Activated T-cell treated with anti-CD3 and anti-CD28 coated beads, Interleukin-2, amount 50 U/mL, for 4 hours (primary cell): ENCODE data around the gene PTPN5. TPM values are rescaled to one million over a fixed set of nuclear protein-coding genes. Genes with fewer than 3 reads are reported as not detected.

Experiments
- ATAC-seq, 2 donors: fragments of 200-7000 bp; cut with Tn5 transposase; one replicate each; pipeline ENCODE4 v1.10.0; 2021
- DNase-seq: peaks from one replicate; pipeline ENCODE4 v3.0.0-alpha.2; 2020
- H3K27me3 Mint-ChIP-seq: one replicate; pipeline ENCODE4 v1.8.0; 2021; ENCODE audit warnings: low read depth, mixed read lengths
- H3K36me3 Mint-ChIP-seq: one replicate; pipeline ENCODE4 v1.8.0; 2022; ENCODE audit warnings: mixed read lengths; ENCODE audit not compliant: insufficient read depth
- H3K4me1 Mint-ChIP-seq: one replicate; pipeline ENCODE4 v1.8.0; 2021; ENCODE audit warnings: low read depth, mixed read lengths
- H3K4me3 Mint-ChIP-seq: one replicate; pipeline ENCODE4 v1.8.0; 2021; ENCODE audit warnings: mild to moderate bottlenecking, moderate library complexity, mixed read lengths
- H3K9me3 Mint-ChIP-seq: one replicate; pipeline ENCODE4 v1.8.0; 2021; ENCODE audit warnings: mixed read lengths
- total RNA-seq, 3 donors: library from RNA; stranded (reverse); gene quantifications; one replicate each; pipeline ENCODE4 v1.2.1, GENCODE V29; 2021

PTPN5 gene
- total RNA-seq, 3 donors from 2014 or later = not detected

DNA sequence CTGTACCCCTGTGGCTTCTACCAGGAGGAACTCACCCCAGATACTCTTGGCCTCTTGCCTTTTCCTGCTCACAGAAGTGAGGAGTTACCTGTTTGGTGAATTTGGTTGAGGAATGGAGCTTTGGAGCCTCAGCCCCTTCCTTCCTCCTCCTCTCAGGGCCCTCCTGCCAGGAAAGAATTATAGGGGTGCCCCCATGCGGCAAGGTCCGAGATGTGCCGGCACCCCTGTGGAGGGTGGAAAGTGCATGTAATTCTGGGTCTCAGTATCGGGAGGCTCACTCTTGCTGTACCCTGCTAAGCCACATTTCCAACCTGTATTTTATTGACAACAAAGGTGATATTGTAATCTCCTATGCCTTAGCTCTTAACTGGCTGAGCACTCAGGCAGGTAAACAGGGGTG, 51.9 kb downstream of the PTPN5 start:
- no peak for ATAC-seq
- Mint-ChIP-seq H3K27me3 (peaks cover 2% of the 10 kb centered on the region), H3K4me3 (no peak overlapping the region)

DNA sequence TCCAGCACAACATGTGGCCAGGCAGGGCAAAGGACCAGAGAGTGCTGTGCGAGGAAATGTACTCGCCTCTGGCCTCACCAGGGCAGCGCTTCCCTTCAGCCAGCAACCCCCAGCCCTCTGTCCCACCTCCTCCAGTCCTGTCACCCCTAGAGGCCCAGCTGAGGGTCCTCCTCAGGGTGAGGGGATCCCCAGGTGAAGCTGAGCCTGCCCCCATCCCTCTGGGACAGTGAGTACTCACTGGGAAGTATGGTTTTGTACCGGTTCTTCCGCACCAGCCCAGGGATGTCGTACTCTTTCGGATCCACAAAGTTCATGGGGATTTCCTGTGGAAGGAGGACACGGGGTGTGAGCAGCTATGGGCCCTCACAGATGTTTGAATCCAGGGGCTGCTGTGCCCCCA, 54.0 kb downstream of the PTPN5 start:
- Mint-ChIP-seq H3K4me3 (no peak overlapping the region), H3K36me3 (no peaks in the 10 kb centered on the region), H3K4me1 (no peaks in the 10 kb centered on the region), H3K27me3 (peaks cover 2% of the 10 kb centered on the region), H3K9me3 (no peaks in the 10 kb centered on the region)
- DNase-seq (no peak), ATAC-seq (no peak)

More for the DNA sequence above, 51.9 kb downstream of the PTPN5 start:
- H3K36me3 Mint-ChIP-seq = no peaks in the 10 kb centered on the region
- no peaks in the 10 kb centered on the region for H3K9me3 Mint-ChIP-seq
- H3K4me1 Mint-ChIP-seq = no peaks in the 10 kb centered on the region
- no peak for DNase-seq

DNA sequence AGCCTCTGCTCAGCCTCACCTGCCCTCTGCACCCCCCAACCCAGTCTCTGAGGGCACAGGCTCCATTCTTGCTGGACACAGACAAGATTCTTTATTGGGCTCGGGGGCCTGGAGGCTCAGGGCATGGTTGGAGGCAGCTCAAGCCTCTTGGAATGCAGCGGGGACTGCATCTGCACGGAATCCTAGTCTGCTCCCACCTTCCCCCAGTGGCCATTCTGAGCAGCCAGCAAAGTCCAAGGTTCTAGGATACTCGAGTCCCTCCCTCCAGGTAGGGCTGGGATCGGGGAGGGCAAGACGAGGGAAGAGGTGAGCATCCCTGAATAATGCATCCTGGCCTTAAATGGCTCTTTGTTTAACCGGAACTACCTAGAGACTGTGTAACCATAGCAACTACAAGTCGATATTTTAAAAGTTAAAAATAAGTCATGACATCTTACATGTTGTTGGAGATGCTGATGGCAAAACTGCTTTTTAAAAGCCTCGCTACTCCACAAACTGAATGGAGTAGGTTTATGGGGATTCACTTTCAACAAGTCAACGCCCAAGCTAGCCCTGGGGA, 54.9 kb downstream of the PTPN5 start:
- ATAC-seq (no peak), DNase-seq (no peak)
- Mint-ChIP-seq H3K4me1 (peaks cover 3% of the 10 kb centered on the region), H3K9me3 (no peaks in the 10 kb centered on the region), H3K36me3 (no peaks in the 10 kb centered on the region), H3K4me3 (no peak overlapping the region), H3K27me3 (peaks cover 2% of the 10 kb centered on the region)

DNA sequence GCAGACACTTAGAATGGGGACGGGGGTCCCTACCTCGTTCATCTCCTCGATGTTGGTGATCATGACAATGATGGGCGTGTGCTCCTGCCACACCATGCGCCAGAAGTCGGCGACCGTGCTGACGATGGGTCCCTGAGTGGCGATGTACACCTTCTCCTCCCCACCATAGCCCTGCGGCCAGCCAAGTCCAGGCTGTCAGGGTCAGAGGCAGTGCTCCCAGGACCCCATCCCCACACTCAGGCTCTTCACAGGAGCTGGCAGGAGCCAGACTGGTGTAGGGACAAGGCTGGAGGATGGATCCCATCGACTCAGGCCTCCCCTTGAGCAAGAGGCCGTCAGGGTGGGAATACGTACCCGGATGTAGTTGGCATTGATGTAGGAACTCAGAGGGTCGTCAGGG, 58.4 kb downstream of the PTPN5 start:
- H3K4me1 Mint-ChIP-seq = peaks cover 3% of the 10 kb centered on the region
- H3K36me3 Mint-ChIP-seq = no peaks in the 10 kb centered on the region
- ATAC-seq (no peak), DNase-seq (no peak)
- H3K9me3 Mint-ChIP-seq = no peaks in the 10 kb centered on the region
- peaks cover 2% of the 10 kb centered on the region for H3K27me3 Mint-ChIP-seq
- H3K4me3 Mint-ChIP-seq = no peak overlapping the region

DNA sequence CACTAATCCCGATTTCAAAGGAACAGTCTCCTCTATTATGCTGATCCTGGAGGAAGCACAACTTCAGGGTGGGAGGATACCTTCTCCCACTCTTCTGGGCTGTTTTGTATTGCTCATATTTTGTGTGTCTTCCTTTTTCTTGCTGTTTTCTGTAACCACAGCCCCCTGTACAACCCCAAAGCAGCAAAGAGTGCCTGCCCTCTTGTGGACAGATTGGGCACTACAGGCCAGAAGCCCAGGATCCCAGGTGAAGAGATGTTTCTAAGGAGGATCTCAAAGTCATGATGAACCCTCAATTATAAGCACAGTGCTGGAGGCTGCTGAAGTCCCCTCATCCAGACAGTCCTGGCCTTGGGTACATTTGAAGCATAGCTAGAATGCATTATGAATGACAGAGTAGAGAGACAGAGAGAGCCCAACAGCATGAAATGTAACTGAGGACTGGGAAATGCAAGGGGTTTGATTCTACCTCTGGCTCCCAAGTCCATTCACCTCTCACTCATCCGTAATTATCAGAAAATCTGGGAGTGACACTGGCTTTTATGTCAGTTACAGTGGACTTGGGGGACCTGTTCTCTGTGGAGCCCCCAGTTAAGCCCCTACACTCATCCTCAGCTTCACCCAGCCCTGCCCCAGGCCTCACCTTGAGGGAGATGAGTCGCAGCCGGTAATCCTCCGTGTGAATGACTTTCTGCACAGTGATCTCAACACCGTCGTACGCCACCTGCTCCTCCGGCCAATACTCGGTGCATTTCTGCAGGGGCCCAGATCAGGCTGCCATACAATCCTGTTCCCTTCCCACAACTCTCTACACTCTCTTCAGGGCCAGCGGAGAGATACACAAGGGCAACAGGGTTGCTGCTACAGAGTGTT, 59.4 kb downstream of the PTPN5 start:
- H3K4me1 Mint-ChIP-seq = peaks cover 9% of the 10 kb centered on the region
- DNase-seq (peak; percentile 74), ATAC-seq (peak; percentile 61 to 70)
- peaks cover 2% of the 10 kb centered on the region for H3K27me3 Mint-ChIP-seq
- H3K36me3 Mint-ChIP-seq = no peaks in the 10 kb centered on the region
- H3K4me3 Mint-ChIP-seq = no peak overlapping the region
- no peaks in the 10 kb centered on the region for H3K9me3 Mint-ChIP-seq

DNA sequence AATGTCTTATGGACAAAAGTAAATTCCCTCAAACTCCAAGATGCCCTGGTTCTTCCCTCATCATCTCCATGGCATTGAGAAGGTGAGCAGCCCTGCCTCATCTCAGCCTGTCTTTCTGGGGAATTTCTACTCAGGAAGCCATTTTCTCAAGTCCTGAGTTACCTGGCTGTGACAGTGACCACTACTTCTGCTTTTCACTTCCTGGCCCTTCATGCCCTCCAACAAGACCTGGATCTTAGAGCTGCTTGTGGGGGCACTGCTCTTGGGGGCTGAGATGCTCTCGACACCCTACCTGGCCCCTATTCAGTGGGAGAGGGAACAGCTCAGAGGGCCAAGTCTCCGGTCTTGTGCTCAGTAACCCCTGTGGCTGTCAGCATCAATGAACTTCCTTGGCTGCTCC, 60.2 kb downstream of the PTPN5 start:
- H3K27me3 Mint-ChIP-seq = peaks cover 2% of the 10 kb centered on the region
- H3K4me3 Mint-ChIP-seq = no peak overlapping the region
- no peaks in the 10 kb centered on the region for H3K36me3 Mint-ChIP-seq
- DNase-seq (no peak), ATAC-seq (no peak)
- no peaks in the 10 kb centered on the region for H3K9me3 Mint-ChIP-seq
- H3K4me1 Mint-ChIP-seq = peaks cover 9% of the 10 kb centered on the region

DNA sequence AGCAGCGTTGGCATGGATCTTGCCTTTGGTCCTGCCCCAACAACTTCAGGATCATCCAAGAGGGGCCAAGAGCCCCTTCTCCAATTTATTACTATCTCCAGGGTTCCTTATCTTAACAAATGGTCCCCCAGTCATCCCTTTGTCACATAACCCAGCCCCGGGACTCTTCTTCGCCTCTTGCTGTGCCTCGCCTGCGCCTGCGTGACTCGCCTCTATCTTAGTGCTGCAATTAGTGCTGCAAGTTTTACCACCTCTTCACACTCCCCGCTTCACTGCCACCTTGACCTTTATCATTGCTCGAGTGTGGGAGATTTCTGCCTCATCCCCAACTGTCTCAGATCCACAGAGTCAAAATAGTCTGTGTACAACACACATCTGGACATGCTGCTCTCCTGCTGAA, 61.6 kb downstream of the PTPN5 start:
- Mint-ChIP-seq H3K4me3 (no peak overlapping the region), H3K9me3 (no peaks in the 10 kb centered on the region), H3K27me3 (no peaks in the 10 kb centered on the region), H3K36me3 (no peaks in the 10 kb centered on the region), H3K4me1 (peaks cover 9% of the 10 kb centered on the region)
- ATAC-seq = no peak
- no peak for DNase-seq

DNA sequence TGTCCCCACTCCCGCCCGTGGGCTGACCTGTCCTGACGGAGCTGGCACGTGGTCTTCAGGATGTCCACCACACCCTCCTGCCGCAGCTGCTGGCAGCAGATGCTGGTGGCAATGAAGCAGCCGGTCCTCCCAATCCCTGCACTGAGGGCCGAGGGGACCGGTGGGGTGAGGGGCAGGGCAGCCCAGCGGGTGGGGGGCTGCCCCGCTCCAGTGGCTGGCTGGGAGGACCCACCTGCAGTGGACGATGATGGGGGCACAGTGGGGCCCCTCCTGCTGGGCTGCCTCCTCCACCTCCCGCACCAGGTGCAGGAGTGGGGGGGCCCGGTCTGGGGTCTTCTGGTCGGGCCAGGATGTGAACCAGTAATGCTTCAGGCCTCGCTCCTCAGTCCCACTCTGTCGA, 62.2 kb downstream of the PTPN5 start:
- Mint-ChIP-seq H3K4me3 (no peak overlapping the region), H3K9me3 (no peaks in the 10 kb centered on the region), H3K27me3 (no peaks in the 10 kb centered on the region), H3K4me1 (peaks cover 9% of the 10 kb centered on the region), H3K36me3 (no peaks in the 10 kb centered on the region)
- no peak for DNase-seq
- no peak for ATAC-seq

DNA sequence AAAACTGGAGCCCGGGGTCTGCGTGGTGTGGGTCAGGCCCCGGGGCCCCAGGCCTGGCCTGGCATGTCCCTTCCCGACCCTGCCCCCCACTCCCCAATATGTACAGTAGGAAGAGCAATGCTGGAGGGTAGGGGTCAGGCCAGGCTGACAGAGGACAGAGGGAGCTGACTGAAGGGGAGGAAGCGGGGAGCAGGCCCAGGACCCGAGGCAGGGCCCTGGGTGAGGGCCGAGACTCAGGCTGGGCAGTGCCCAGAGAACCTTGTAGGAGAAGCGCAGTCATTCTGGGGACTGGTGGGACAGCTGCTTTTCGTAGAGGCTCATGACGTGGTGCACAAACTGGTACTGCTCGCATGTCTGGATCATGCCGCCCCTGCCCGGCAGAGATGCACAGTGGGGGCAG, 62.9 kb downstream of the PTPN5 start:
- no peak overlapping the region for H3K4me3 Mint-ChIP-seq
- peaks cover 9% of the 10 kb centered on the region for H3K4me1 Mint-ChIP-seq
- no peaks in the 10 kb centered on the region for H3K27me3 Mint-ChIP-seq
- no peaks in the 10 kb centered on the region for H3K9me3 Mint-ChIP-seq
- DNase-seq = no peak
- no peak for ATAC-seq
- no peaks in the 10 kb centered on the region for H3K36me3 Mint-ChIP-seq

DNA sequence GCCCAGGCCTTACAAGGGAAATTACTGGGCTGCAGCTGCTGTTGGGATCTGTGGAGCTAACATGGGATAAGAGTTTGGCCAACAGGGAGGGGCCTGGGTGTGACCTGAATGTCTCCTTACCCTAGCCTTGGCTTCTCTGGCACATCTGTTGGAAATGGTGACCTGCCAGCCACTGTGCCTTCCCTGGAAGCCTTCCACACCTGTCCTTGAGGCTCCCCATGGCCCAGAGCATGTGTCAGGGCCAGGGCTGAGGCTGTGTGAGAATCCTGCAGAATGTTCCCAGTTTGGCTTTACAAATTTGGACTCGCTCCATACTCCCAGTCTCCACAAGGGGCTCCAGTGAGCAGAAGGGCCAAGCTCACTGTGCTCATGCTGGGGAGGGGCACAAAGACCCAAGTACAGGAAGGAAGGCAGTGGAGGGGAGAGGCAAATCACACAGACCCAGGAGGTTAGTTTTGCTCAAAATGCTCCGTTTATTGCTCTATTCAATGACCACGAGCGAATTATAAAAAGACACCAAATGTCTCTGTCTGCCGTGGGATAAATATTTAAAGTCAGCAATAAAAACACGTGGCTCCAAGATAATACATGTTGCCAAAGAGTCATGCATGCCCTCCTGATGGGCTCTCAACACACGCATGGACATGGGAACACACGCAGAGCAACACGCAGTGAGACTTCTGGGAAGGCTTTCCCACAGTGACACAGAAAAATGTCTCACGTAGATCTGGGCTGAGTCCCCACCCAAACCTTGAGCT, 63.9 kb downstream of the PTPN5 start:
- no peaks in the 10 kb centered on the region for H3K27me3 Mint-ChIP-seq
- no peaks in the 10 kb centered on the region for H3K9me3 Mint-ChIP-seq
- DNase-seq = peak; percentile 48
- peak; percentile 76 to 78 for ATAC-seq
- H3K36me3 Mint-ChIP-seq = no peaks in the 10 kb centered on the region
- no peak overlapping the region for H3K4me3 Mint-ChIP-seq
- peaks cover 9% of the 10 kb centered on the region for H3K4me1 Mint-ChIP-seq

DNA sequence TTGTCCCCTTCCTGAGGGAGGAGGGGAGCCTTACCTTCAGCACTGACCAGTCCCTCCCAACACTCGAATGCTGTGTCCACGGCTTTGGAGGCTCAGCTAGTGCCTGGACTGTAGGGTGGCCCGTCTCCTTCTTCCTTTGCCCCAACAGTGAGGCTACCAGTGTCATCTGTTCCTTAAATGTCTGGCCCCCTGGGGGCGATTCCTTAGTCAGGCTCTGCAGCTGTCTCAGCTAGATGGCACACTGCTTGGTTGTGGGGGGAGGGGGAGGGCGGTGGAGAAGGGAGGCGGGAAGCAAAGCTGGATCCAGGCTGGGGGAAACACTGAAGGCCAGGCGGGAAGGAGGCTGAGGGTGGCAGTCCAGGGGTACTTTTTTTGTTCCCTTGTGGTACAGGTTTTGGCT, 65.6 kb downstream of the PTPN5 start, which contains the start of gene IGSF22:
Gene IGSF22 (minus strand): TSS at position 149 of the 400 bp plus-strand sequence. CDS start 1,952 bp downstream, outside the sequence.
- DNase-seq (no peak), ATAC-seq (no peak)
- peaks cover 12% of the 10 kb centered on the region for H3K4me1 Mint-ChIP-seq
- no peak within 1 kb of the TSS for H3K4me3 Mint-ChIP-seq
- H3K9me3 Mint-ChIP-seq = no peaks in the 10 kb centered on the region
- no peaks in the 10 kb centered on the region for H3K27me3 Mint-ChIP-seq
- H3K36me3 Mint-ChIP-seq = no peaks in the 10 kb centered on the region

DNA sequence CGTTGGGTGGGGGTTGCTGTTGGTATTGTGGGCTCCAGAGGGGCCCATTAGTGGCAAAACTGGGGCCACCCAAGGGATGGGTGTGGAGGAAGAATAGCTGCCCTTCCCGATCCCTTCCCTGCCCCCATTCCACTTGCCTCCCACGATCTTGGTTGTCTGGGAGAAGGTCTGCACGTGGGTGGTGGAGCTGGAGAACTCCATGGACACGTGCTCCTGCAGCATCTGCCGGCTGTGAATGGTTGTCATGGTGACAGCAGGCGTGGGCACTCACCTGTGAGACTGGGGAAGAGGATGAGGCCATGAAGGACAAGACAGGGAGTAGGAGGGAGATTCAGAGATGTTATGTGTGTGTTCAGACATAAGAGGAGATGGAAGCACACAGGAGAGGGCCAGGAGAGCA, 67.6 kb downstream of the PTPN5 start:
- DNase-seq (no peak), ATAC-seq (no peak)
- Mint-ChIP-seq H3K4me1 (peaks cover 12% of the 10 kb centered on the region), H3K9me3 (no peaks in the 10 kb centered on the region), H3K27me3 (no peaks in the 10 kb centered on the region), H3K4me3 (no peak overlapping the region), H3K36me3 (no peaks in the 10 kb centered on the region)

DNA sequence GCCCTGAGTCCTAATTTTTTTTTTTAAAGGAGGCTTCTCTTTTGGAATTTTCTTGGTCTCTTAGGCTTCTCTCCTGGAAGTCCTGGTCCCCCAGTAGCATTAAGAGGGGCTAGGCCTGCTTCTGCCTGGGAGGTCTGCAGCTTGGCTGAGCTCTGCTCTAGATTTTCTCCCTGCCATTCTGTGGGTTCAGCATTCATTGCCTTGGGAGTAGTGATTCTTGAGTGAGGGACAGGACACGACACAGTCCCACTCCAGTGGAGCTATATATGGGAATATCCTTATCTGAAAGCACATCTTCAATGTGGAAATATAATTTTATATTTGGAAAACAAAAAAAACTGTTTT, 69.3 kb downstream of the PTPN5 start:
- no peaks in the 10 kb centered on the region for H3K36me3 Mint-ChIP-seq
- no peak for ATAC-seq
- no peak overlapping the region for H3K4me3 Mint-ChIP-seq
- no peak for DNase-seq
- peaks cover 2% of the 10 kb centered on the region for H3K27me3 Mint-ChIP-seq
- H3K9me3 Mint-ChIP-seq = no peaks in the 10 kb centered on the region
- peaks cover 7% of the 10 kb centered on the region for H3K4me1 Mint-ChIP-seq

DNA sequence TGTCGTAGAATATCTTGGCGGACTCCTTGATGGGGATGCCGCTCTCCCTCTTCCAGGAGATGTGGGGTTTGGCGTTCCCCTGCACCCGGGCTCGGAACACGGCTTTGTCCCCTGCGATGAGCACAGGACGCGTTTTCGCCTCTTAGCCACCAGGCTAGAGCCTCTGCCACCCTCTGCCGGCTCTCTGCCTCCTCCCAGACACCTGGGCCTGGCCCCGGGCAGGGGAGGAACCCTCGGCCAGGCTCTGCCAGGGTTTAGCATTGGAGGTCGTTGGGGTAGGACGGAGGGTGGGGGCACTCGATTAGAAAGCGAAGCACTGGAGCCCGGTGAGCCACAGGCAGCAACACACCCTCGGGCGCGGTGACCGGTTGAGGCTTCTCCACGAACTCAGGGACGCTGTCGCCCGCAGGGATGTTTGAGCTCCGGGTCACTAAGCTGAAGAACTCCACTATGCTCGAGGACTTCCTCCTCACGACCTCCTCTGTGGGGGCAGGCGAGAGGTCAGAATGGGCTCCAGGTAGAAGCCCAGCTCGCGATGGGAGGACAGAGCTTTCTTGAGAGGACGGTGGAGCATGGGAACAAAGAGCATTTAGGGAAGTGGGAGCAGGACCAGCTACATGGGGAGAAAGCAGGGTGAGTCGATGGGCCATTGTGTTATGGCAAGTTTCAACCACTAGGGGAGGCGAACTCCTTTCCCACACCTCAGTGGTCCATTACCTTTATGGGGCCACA, 69.9 kb downstream of the PTPN5 start:
- Mint-ChIP-seq H3K36me3 (no peaks in the 10 kb centered on the region), H3K9me3 (no peaks in the 10 kb centered on the region), H3K4me1 (peaks cover 7% of the 10 kb centered on the region), H3K27me3 (peaks cover 2% of the 10 kb centered on the region), H3K4me3 (peak overlapping the region; percentile 88)
- DNase-seq (peak; percentile 30), ATAC-seq (peak; percentile 65 to 68)
